Thoracic aorta (tissue), 2 donors: ENCODE results near the gene GTF3C4. TPM values are rescaled to one million over a fixed set of nuclear protein-coding genes. Genes with fewer than 3 reads are reported as not detected.
"Not testable (repeated sequence)": the region's sequence is repeated elsewhere in the genome, so short reads cannot be mapped to it uniquely, and the experiment has no call there.

ENCODE experiments used
- ATAC-seq: fragments of 150-250 bp; one replicate; pipeline ENCODE4 v1.8.0; 2017; ENCODE audit warnings: low read depth; ENCODE audit not compliant: insufficient number of reproducible peaks, low FRiP score
- DNase-seq: peaks from one replicate; pipeline ENCODE4 v3.0.0-alpha.2; 2020; ENCODE audit warnings: low spot score
- H3K27ac ChIP-seq, 2 donors: fragments of 200-600 bp; sonication (generic); 1 replicate in 1 of 2; 2 replicates in 1 of 2; pipeline ENCODE4 v1.5.1; 2016; ENCODE audit warnings: mild to moderate bottlenecking in 2 of 2, moderate library complexity in 2 of 2
- H3K27me3 ChIP-seq: fragments of 200-600 bp; sonication (generic); replicated peaks from 2 replicates; pipeline ENCODE4 v1.6.0; 2016; ENCODE audit warnings: mild to moderate bottlenecking; ENCODE audit not compliant: insufficient read depth
- H3K36me3 ChIP-seq: fragments of 200-600 bp; sonication (generic); one replicate; pipeline ENCODE4 v1.5.1; 2016
- H3K4me1 ChIP-seq, 2 donors: fragments of 200-600 bp; sonication (generic); 1 replicate in 1 of 2; 2 replicates in 1 of 2; pipeline versions ENCODE4 v1.5.1 to v1.6.0; 2016; ENCODE audit warnings: low read depth in 2 of 2, mild to moderate bottlenecking in 1 of 2; ENCODE audit not compliant: control insufficient read depth in 1 of 2
- H3K4me3 ChIP-seq: fragments of 200-600 bp; sonication (generic); 2 replicates; pipeline ENCODE4 v1.5.1; 2016; ENCODE audit warnings: mild to moderate bottlenecking
- H3K9me3 ChIP-seq: fragments of 200-600 bp; sonication (generic); 2 replicates; pipeline ENCODE4 v1.5.1; 2016
- CTCF ChIP-seq: fragments of 200-600 bp; sonication (generic); IDR thresholded peaks from one replicate; pipeline ENCODE4 v1.5.1; 2019; ENCODE audit warnings: antibody characterized with exemption
- total RNA-seq, 2 donors: library from RNA; depleted of rRNA; stranded (reverse); fragments of >200 nt; gene quantifications; one replicate each; pipeline versions ENCODE4 v1.1.0 to v1.2.3, GENCODE V29; 2016

The GTF3C4 gene
- total RNA-seq, 2 donors from 2014 or later = 7.2 to 16.4 TPM

GRCh38 chr9:132711846-132712245 lies 41.6 kb downstream of the GTF3C4 start:
- DNase-seq (no peak), ATAC-seq (no peak)
- Histone ChIP-seq H3K36me3 (no peaks in the 10 kb centered on the region), H3K9me3 (no peaks in the 10 kb centered on the region), H3K27ac (no peak overlapping the region), H3K4me1 (no peaks in the 10 kb centered on the region), H3K27me3 (no peaks in the 10 kb centered on the region), H3K4me3 (no peak overlapping the region)
- TF ChIP-seq CTCF = no peak

GRCh38 chr9:132712753-132713152 lies 42.5 kb downstream of the GTF3C4 start:
- no peak overlapping the region for H3K4me3 ChIP-seq
- no peak for DNase-seq
- H3K9me3 ChIP-seq = no peaks in the 10 kb centered on the region
- no peaks in the 10 kb centered on the region for H3K36me3 ChIP-seq
- H3K4me1 ChIP-seq = no peaks in the 10 kb centered on the region
- no peak for ATAC-seq
- no peaks in the 10 kb centered on the region for H3K27me3 ChIP-seq
- TF ChIP-seq CTCF = no peak
- no peak overlapping the region for H3K27ac ChIP-seq

GRCh38 chr9:132716007-132716406 lies 45.7 kb downstream of the GTF3C4 start:
- DNase-seq (no peak), ATAC-seq (no peak)
- H3K27ac ChIP-seq = no peak overlapping the region
- no peak overlapping the region for H3K4me3 ChIP-seq
- no peaks in the 10 kb centered on the region for H3K9me3 ChIP-seq
- no peaks in the 10 kb centered on the region for H3K27me3 ChIP-seq
- no peak for TF ChIP-seq CTCF
- H3K36me3 ChIP-seq = no peaks in the 10 kb centered on the region
- H3K4me1 ChIP-seq = no peaks in the 10 kb centered on the region

- no peak for DNase-seq
- no peaks in the 10 kb centered on the region for H3K9me3 ChIP-seq
- TF ChIP-seq CTCF = no peak
- no peaks in the 10 kb centered on the region for H3K27me3 ChIP-seq
- no peaks in the 10 kb centered on the region for H3K36me3 ChIP-seq
- no peak overlapping the region for H3K27ac ChIP-seq
- ATAC-seq = no peak
- no peaks in the 10 kb centered on the region for H3K4me1 ChIP-seq
- no peak overlapping the region for H3K4me3 ChIP-seq
These were observed 47.2 kb downstream of the GTF3C4 start for GRCh38 chr9:132717326-132717945.

GRCh38 chr9:132718381-132718928 lies 48.2 kb downstream of the GTF3C4 start:
- not testable (repeated sequence) for H3K27me3 ChIP-seq, H3K27ac ChIP-seq, H3K4me1 ChIP-seq, H3K9me3 ChIP-seq, H3K36me3 ChIP-seq, ATAC-seq, H3K4me3 ChIP-seq, DNase-seq

GRCh38 chr9:132721661-132722060 lies 51.4 kb downstream of the GTF3C4 start:
- ATAC-seq = no peak
- H3K27me3 ChIP-seq = no peaks in the 10 kb centered on the region
- no peak overlapping the region for H3K4me3 ChIP-seq
- no peak for TF ChIP-seq CTCF
- no peaks in the 10 kb centered on the region for H3K9me3 ChIP-seq
- DNase-seq = no peak
- H3K4me1 ChIP-seq = no peaks in the 10 kb centered on the region
- H3K36me3 ChIP-seq = no peaks in the 10 kb centered on the region
- no peak overlapping the region for H3K27ac ChIP-seq
